Karpas-422 (cell line): ENCODE measurements around the gene VWA5B2. TPM values are rescaled to one million over a fixed set of nuclear protein-coding genes. Genes with fewer than 3 reads are reported as not detected.

Experiments
- DNase-seq: peaks from one replicate; pipeline ENCODE4 v3.0.0-alpha.2; 2015
- H2AFZ ChIP-seq: fragments of 200-600 bp; sonication (generic); 2 replicates; pipeline ENCODE4 v1.6.1; 2014; ENCODE audit warnings: antibody characterized with exemption, low read length, mixed read lengths
- H3K27ac ChIP-seq: fragments of 200-600 bp; sonication (generic); 2 replicates; pipeline ENCODE4 v1.5.1; 2014; ENCODE audit warnings: mild to moderate bottlenecking, low read length, moderate library complexity
- H3K27me3 ChIP-seq: fragments of 200-600 bp; sonication (generic); 2 replicates; pipeline ENCODE4 v1.6.1; 2014; ENCODE audit warnings: low read length, mixed read lengths
- H3K36me3 ChIP-seq: fragments of 200-600 bp; sonication (generic); 2 replicates; pipeline ENCODE4 v1.6.1; 2014; ENCODE audit warnings: low read length, mixed read lengths; ENCODE audit not compliant: insufficient read depth
- H3K4me1 ChIP-seq: fragments of 200-600 bp; sonication (generic); 2 replicates; pipeline ENCODE4 v1.6.1; 2014; ENCODE audit warnings: mild to moderate bottlenecking, low read length, mixed read lengths
- H3K4me2 ChIP-seq: fragments of 200-600 bp; sonication (generic); 2 replicates; pipeline ENCODE4 v1.6.1; 2014; ENCODE audit warnings: low read length, low read depth, mild to moderate bottlenecking; ENCODE audit not compliant: poor library complexity, severe bottlenecking
- H3K4me3 ChIP-seq: fragments of 200-600 bp; sonication (generic); 2 replicates; pipeline ENCODE4 v1.5.1; 2014; ENCODE audit warnings: mild to moderate bottlenecking, antibody characterized with exemption, low read length, mixed read lengths
- H3K79me2 ChIP-seq: fragments of 200-600 bp; sonication (generic); 2 replicates; pipeline ENCODE4 v1.6.1; 2014; ENCODE audit warnings: mild to moderate bottlenecking, low read length, mixed read lengths
- H3K9ac ChIP-seq: fragments of 200-600 bp; sonication (generic); 2 replicates; pipeline ENCODE4 v1.6.0; 2014; ENCODE audit warnings: low read length
- H3K9me2 ChIP-seq: fragments of 200-600 bp; sonication (generic), shearing (Covaris generic); replicated peaks from 2 replicates; pipeline ENCODE4 v1.6.0; 2014; ENCODE audit warnings: mild to moderate bottlenecking, low read length, moderate library complexity; ENCODE audit not compliant: insufficient read depth
- H3K9me3 ChIP-seq: fragments of 300-700, 200-600 bp; sonication (generic); 2 replicates; pipeline ENCODE4 v1.6.1; 2014; ENCODE audit warnings: low read length, mixed read lengths
- H4K20me1 ChIP-seq: fragments of 200-600 bp; sonication (generic); 2 replicates; pipeline ENCODE4 v1.6.1; 2014; ENCODE audit warnings: mild to moderate bottlenecking, antibody characterized with exemption, low read length, low read depth; ENCODE audit not compliant: insufficient read depth
- total RNA-seq: library from RNA; depleted of rRNA; stranded (reverse); fragments of >200 nt; shearing (Covaris generic); gene quantifications from 2 replicates; pipeline ENCODE4 v1.2.3, GENCODE V29; 2014; ENCODE audit warnings: low replicate concordance

The VWA5B2 gene
- total RNA-seq, 1 experiment from 2014 or later, result not detected

GRCh38 chr3:184240384-184241140, 11.2 kb downstream of the VWA5B2 start:
- H4K20me1 ChIP-seq, result 0 out of 2 replicates have a peak, but pooled peaks cover 5% of the 10 kb centered on the region
- no peaks in the 10 kb centered on the region for H3K9me2 ChIP-seq
- no peaks in the 10 kb centered on the region for H3K9me3 ChIP-seq
- peak; percentile 84 for DNase-seq
- H3K36me3 ChIP-seq, result peaks cover 19% of the 10 kb centered on the region; the same call in 1 of the 2 replicates
- H3K4me3 ChIP-seq, result no peak overlapping the region
- H3K9ac ChIP-seq, result no peak overlapping the region
- H3K79me2 ChIP-seq, result no peaks in the 10 kb centered on the region; the same call in 1 of the 2 replicates
- peaks cover 3% of the 10 kb centered on the region for H3K4me1 ChIP-seq
- H2AFZ ChIP-seq, result no peak overlapping the region
- H3K27ac ChIP-seq, result no peak overlapping the region
- no peaks in the 10 kb centered on the region for H3K27me3 ChIP-seq
- H3K4me2 ChIP-seq, result no peak overlapping the region

- no peaks in the 10 kb centered on the region for H3K9me3 ChIP-seq
- DNase-seq, result no peak
- H3K36me3 ChIP-seq, result peaks cover 19% of the 10 kb centered on the region; the same call in 1 of the 2 replicates
- 0 out of 2 replicates have a peak, but pooled peaks cover 5% of the 10 kb centered on the region for H4K20me1 ChIP-seq
- H3K27me3 ChIP-seq, result no peaks in the 10 kb centered on the region
- H2AFZ ChIP-seq, result no peak overlapping the region
- no peak overlapping the region for H3K9ac ChIP-seq
- H3K4me3 ChIP-seq, result no peak overlapping the region
- no peak overlapping the region for H3K4me2 ChIP-seq
- no peaks in the 10 kb centered on the region; the same call in 1 of the 2 replicates for H3K79me2 ChIP-seq
- peaks cover 3% of the 10 kb centered on the region for H3K4me1 ChIP-seq
- H3K27ac ChIP-seq, result no peak overlapping the region
- H3K9me2 ChIP-seq, result no peaks in the 10 kb centered on the region
These were observed 11.7 kb downstream of the VWA5B2 start for GRCh38 chr3:184241141-184241446.

- no peak overlapping the region for H2AFZ ChIP-seq
- DNase-seq, result peak; percentile 86
- peaks cover 19% of the 10 kb centered on the region; the same call in 1 of the 2 replicates for H3K36me3 ChIP-seq
- no peaks in the 10 kb centered on the region for H3K9me2 ChIP-seq
- no peak overlapping the region for H3K4me2 ChIP-seq
- no peaks in the 10 kb centered on the region for H3K9me3 ChIP-seq
- H3K79me2 ChIP-seq, result no peaks in the 10 kb centered on the region; the same call in 1 of the 2 replicates
- no peak overlapping the region for H3K4me3 ChIP-seq
- H3K27ac ChIP-seq, result no peak overlapping the region
- peaks cover 3% of the 10 kb centered on the region for H3K4me1 ChIP-seq
- H4K20me1 ChIP-seq, result 0 out of 2 replicates have a peak, but pooled peaks cover 5% of the 10 kb centered on the region
- no peaks in the 10 kb centered on the region for H3K27me3 ChIP-seq
- H3K9ac ChIP-seq, result no peak overlapping the region
These were observed 12.3 kb downstream of the VWA5B2 start for GRCh38 chr3:184241447-184242296.

- 0 out of 2 replicates have a peak, but pooled peaks cover 5% of the 10 kb centered on the region for H4K20me1 ChIP-seq
- peaks cover 19% of the 10 kb centered on the region; the same call in 1 of the 2 replicates for H3K36me3 ChIP-seq
- no peaks in the 10 kb centered on the region for H3K9me2 ChIP-seq
- H3K27me3 ChIP-seq, result no peaks in the 10 kb centered on the region
- peaks cover 5% of the 10 kb centered on the region for H3K79me2 ChIP-seq
- no peak overlapping the region for H3K4me2 ChIP-seq
- no peak overlapping the region for H3K27ac ChIP-seq
- DNase-seq, result no peak
- H2AFZ ChIP-seq, result no peak overlapping the region
- no peak overlapping the region for H3K9ac ChIP-seq
- no peaks in the 10 kb centered on the region for H3K9me3 ChIP-seq
- peaks cover 3% of the 10 kb centered on the region; the same call in 1 of the 2 replicates for H3K4me1 ChIP-seq
- H3K4me3 ChIP-seq, result no peak overlapping the region
These were observed 12.9 kb downstream of the VWA5B2 start for GRCh38 chr3:184242297-184242685.

GRCh38 chr3:184248454-184249411, 19.3 kb downstream of the VWA5B2 start, which contains the start of gene ALG3:
Gene ALG3, minus strand, starts transcription at chr3:184248962. Its CDS starts 22 bp downstream, at chr3:184248940.
- Histone ChIP-seq H3K9ac (peak within 1 kb of the TSS; percentile 93), H3K27ac (peak within 1 kb of the TSS; percentile 88), H3K4me1 (peaks cover 17% of the 10 kb centered on the region), H3K9me3 (no peaks in the 10 kb centered on the region), H3K79me2 (peaks cover 48% of the 10 kb centered on the region), H3K4me2 (peak within 1 kb of the TSS; percentile 100), H2AFZ (peak within 1 kb of the TSS; percentile 95), H4K20me1 (no peaks in the 10 kb centered on the region), H3K36me3 (peaks cover 9% of the 10 kb centered on the region; the same call in 1 of the 2 replicates), H3K4me3 (peak within 1 kb of the TSS; percentile 80), H3K9me2 (no peaks in the 10 kb centered on the region), H3K27me3 (no peaks in the 10 kb centered on the region)
- DNase-seq, result peak; percentile 98

GRCh38 chr3:184249412-184250166, 20.2 kb downstream of the VWA5B2 start, which contains the start of gene EEF1AKMT4:
Gene EEF1AKMT4, plus strand, starts transcription at chr3:184249672. Its CDS starts 23 bp downstream, at chr3:184249695.
- Histone ChIP-seq H3K79me2 (peaks cover 54% of the 10 kb centered on the region), H3K9ac (peak within 1 kb of the TSS; percentile 93), H3K9me3 (no peaks in the 10 kb centered on the region), H3K27me3 (no peaks in the 10 kb centered on the region), H3K4me2 (peak within 1 kb of the TSS; percentile 100), H3K36me3 (peaks cover 6% of the 10 kb centered on the region; the same call in 1 of the 2 replicates), H4K20me1 (no peaks in the 10 kb centered on the region), H2AFZ (peak within 1 kb of the TSS; percentile 95), H3K4me3 (peak within 1 kb of the TSS; percentile 80), H3K9me2 (no peaks in the 10 kb centered on the region), H3K4me1 (peaks cover 17% of the 10 kb centered on the region), H3K27ac (peak within 1 kb of the TSS; percentile 88)
- peak; percentile 100 for DNase-seq
